T follicular helper cell (primary cell): Measurements from ENCODE around the gene TBATA.

Source experiments
- DNase-seq: peaks from one replicate; pipeline ENCODE4 v3.0.0-alpha.2; 2020; ENCODE audit warnings: low read depth

TBATA gene

DNA sequence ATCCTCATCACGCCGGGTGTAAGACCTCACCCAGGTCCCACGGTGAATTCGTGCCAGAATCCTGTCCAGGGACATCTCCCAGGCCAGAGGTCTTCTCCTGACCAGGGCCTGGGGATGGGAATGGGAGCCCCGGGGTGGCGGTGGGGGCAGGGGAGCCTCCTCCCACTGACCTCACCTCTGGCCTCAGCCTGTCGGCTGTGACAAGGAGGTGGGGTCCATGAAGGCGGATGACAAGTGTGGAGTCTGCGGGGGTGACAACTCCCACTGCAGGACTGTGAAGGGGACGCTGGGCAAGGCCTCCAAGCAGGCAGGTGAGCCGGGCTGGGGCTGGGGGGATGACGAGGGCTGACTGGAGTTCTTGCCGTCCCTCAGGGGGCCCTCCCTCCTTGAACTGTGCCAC is 41.3 kb downstream of the TBATA start:
- no peak for DNase-seq

GRCh38 chr10:70743430-70743788 is 41.8 kb downstream of the TBATA start:
- no peak for DNase-seq

- DNase-seq = no peak
Observed at GRCh38 chr10:70742537-70743429, 42.4 kb downstream of the TBATA start.

GRCh38 chr10:70740406-70741288 is 44.5 kb downstream of the TBATA start:
- no peak for DNase-seq

DNA sequence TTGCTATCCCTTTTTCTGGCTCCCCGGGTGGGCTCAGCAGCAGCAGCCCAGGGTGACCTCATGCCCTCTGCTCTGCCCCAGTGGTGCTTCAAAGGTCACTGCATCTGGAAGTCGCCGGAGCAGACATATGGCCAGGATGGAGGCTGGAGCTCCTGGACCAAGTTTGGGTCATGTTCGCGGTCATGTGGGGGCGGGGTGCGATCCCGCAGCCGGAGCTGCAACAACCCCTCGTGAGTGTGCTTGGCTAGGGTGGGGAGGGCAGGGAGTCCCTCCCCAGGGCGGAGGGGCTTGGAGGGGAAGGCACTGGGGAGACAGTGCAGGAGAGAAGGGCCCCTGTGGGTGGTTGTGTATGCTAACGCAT is 46.4 kb downstream of the TBATA start:
- no peak for DNase-seq

- DNase-seq = no peak
Observed at GRCh38 chr10:70738006-70738760, 47.0 kb downstream of the TBATA start.

DNA sequence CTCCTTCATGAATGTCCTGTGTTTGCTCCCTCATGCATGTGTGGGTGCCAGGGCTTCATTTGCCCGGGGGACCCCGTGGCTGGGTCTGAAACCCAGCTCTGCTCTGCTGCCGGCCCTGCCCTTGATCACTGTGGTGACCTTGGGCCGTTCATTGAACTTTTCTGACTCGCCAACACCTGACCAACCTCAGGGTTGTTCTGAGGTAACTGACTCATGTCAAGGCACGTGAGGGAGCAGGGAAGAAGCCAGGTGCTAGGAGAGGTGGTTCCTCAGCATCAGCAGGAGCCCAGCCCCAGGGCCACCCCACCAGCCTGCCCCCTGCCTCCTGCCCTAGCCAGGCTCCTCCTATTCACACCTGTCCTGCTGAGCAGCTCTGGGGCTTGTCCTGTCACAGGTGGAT is 47.9 kb downstream of the TBATA start:
- DNase-seq = no peak

DNA sequence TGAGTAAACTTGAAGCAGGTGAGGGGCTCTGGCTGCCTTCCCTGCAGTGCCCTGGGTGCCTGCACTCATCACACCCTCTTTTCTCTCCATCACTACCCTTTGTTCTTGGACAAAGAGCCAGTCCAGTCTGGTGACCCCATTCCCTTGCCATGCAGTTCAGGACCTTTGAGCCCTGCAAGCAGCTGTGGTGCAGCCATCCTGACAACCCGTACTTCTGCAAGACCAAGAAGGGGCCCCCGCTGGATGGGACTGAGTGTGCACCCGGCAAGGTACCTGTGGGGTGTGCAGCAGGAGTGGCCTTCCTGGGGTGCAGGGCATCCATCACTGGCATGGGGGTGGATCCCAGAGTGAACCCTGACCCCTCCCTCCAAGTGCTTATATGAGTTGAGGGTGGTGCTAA is 48.7 kb downstream of the TBATA start:
- no peak for DNase-seq

GRCh38 chr10:70735161-70735560 is 50.0 kb downstream of the TBATA start:
- DNase-seq = no peak

DNA sequence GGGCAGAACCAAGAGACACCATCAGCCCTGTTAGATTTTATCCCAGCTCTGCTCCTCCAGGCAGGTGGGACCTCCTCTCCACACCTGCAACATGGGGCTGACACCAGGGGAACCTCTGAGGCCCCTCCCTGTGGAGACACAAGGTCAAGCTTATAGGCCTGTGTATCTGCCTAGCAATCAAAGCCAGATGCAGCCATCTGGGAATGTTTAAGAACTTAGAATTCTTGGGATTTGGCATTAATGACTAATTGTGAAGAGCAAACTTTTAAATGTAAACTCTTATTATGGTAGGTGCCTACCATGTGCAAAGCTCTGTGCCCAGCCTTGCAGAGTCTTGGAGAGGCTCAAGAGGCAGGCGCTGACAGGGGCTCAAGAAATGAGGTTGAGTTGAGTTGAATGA is 52.1 kb downstream of the TBATA start:
- DNase-seq = no peak

GRCh38 chr10:70732569-70732968 is 52.6 kb downstream of the TBATA start:
- no peak for DNase-seq

DNA sequence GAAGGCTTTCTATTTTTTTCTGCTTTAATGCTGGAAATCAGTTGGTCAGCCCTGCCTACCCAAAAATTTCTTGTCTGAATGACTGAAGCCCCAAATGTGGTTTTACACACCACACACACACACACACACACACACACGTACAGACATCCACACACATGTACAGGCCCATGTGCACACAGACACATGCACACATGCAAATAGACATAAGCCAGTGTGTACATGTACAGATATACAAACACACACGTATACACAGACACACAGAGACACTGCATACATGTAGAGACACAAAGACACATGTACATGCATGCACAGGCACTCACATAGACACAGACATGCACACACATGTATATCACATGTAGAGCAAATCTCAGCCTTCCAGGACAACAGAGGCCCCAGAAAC is 54.2 kb downstream of the TBATA start:
- DNase-seq = no peak

DNA sequence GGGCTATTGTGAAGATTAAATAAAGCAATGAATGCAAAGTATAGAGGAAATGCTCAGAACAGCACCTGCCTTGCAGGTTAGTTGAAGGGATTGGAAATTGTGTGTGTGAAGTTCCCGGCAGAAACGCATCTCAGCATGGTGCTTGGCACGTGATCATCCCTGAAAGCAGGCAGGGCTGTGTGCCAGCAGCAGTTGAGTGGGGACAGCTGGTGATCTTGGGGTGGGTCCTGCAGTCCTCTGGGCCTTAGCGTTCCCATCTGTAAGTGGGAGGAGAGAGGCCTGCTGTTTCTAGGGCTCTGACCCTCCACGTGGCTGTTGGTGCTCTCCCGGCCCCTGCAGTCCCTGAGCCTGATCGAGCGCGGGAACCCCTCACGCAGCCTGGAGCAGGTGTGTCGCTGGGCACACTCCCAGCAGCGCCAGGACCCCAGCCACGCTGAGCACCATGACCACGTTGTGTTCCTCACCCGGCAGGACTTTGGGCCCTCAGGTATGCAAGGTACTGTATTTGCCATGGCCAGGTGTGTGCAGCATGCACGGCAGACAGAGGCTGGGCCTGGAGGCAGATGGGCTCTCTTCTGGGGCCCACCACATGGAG is 55.3 kb downstream of the TBATA start:
- DNase-seq = no peak

DNA sequence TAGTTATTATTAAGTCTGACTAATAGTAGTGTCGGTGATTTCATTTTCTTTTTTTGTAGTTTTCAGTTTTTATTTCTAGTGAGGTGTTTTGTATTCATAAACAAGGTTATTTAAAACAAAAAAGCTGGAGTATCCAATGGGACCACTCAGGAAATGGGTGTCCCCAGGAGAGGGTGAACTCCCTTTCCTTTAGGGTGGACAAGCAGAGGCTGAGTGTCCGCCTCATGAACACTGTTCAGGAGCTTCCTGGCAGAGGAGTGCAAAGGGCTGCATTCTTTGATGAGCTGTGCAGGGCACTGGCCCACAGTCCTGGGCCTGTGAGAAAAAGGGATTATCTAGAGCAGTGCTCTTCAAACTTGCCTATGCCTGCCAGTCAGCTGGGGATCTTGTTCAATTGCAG is 56.8 kb downstream of the TBATA start:
- no peak for DNase-seq

- no peak for DNase-seq
Observed at GRCh38 chr10:70726909-70727495, 58.2 kb downstream of the TBATA start.

DNA sequence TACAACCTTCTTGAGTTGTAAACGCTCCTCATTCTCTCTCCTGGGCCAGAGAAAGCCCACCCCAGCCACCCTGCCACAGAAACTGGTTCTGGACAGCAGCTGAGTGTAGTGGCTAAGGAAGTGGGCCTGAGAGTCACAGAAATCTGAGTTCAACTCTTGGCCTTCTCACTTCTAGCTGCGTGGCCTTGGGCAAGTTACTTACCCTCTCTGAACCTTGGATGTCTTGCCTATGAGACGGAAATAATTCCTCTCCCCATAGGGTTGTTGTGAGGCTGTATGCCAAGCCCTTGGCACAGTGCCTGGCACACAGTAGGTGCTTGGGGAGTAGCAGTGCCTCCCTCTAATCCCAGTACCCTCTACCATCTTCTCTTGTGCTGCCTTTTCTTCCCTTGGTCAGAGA is 61.4 kb downstream of the TBATA start:
- no peak for DNase-seq

- DNase-seq = no peak
Observed at GRCh38 chr10:70722820-70723424, 62.3 kb downstream of the TBATA start.
